Kidney epithelial cell (primary cell): ENCODE results near the gene SPATA2. TPM values are rescaled to one million over a fixed set of nuclear protein-coding genes. Genes with fewer than 3 reads are reported as not detected.

Experiments
- DNase-seq: peaks from one replicate; pipeline ENCODE4 v3.0.0-alpha.2; 2010; ENCODE audit warnings: low read depth
- H3K27me3 ChIP-seq: 2 replicates; pipeline ENCODE4 v1.6.0; 2011; ENCODE audit warnings: low read length; ENCODE audit not compliant: control insufficient read depth, insufficient read depth
- H3K36me3 ChIP-seq: 2 replicates; pipeline ENCODE4 v1.5.1; 2011; ENCODE audit warnings: low read length; ENCODE audit not compliant: control insufficient read depth, insufficient read depth
- H3K4me3 ChIP-seq: 2 replicates; pipeline ENCODE4 v1.5.1; 2011; ENCODE audit warnings: low read depth, mild to moderate bottlenecking, control low read depth, low read length
- total RNA-seq: library from RNA; depleted of rRNA; stranded (reverse); fragments of >200 nt; gene quantifications from 2 replicates; pipeline ENCODE4 v1.2.3, GENCODE V29; 2015
- TF ChIP-seq, protein P1 (sequence below): IDR thresholded peaks from 2 replicates; pipeline ENCODE4 v1.5.1; 2011; ENCODE audit warnings: mild to moderate bottlenecking, moderate library complexity, low read length, control low read depth, inconsistent platforms; ENCODE audit not compliant: insufficient read depth, poor library complexity, severe bottlenecking

Gene SPATA2
- total RNA-seq, 1 donor from 2014 or later, result 3.9 TPM

DNA sequence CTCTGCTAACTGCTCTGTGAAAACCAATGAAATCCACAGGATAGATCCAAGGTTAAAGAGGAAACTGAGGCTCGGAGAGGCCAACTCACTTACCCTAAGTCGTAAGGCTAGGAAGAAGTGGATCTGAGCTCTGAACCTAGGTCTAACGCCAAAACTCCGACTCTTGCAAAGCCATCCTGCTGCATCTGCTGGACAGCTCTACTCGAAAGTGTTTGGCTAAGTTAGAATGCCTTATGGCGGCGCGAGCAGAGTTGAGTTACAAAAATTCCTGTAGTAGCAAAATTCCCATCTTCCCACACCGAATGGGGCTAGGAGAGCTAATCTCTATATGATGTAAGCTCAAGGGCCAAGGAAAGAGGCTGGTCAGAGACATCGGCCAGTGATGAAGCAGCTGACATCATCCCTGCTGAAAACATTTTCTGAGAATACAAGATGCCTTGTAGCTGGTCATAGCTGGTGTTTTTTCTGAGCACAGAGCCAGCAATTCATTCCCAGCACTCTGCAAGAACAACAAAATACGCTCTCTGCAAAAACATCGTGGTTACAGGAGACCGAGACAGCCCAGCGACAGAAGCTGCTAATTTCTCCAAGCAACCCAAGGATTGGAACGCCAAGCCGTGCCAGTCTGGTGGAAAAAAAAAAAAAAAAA lies 1.8 kb downstream of the SPATA2 start:
- Histone ChIP-seq H3K36me3 (no peaks in the 10 kb centered on the region), H3K4me3 (no peak overlapping the region)
- DNase-seq, result no peak

DNA sequence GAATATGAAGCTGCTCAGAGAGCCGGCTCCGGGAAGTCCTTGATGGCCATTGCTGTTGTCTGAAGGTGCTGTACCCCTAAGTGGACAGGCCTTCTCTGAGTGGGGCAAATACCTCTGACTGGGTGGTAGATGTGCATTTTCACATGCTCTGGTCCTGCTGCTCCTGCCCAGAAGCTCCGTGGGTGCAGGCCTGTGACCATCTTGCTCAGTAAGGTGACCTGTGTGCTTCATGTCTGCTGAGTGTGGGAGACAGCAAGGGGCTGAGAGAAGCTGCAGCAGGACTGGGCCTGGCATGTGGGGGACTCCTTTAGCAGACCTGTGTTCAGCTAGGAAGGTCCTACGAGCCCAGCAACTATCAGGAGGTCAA lies 5.0 kb downstream of the SPATA2 start:
- TF ChIP-seq, protein P1, sequence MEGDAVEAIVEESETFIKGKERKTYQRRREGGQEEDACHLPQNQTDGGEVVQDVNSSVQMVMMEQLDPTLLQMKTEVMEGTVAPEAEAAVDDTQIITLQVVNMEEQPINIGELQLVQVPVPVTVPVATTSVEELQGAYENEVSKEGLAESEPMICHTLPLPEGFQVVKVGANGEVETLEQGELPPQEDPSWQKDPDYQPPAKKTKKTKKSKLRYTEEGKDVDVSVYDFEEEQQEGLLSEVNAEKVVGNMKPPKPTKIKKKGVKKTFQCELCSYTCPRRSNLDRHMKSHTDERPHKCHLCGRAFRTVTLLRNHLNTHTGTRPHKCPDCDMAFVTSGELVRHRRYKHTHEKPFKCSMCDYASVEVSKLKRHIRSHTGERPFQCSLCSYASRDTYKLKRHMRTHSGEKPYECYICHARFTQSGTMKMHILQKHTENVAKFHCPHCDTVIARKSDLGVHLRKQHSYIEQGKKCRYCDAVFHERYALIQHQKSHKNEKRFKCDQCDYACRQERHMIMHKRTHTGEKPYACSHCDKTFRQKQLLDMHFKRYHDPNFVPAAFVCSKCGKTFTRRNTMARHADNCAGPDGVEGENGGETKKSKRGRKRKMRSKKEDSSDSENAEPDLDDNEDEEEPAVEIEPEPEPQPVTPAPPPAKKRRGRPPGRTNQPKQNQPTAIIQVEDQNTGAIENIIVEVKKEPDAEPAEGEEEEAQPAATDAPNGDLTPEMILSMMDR, result no peak

More for the DNA sequence above, 1.8 kb downstream of the SPATA2 start:
- TF ChIP-seq, protein P1, result no peak
- H3K27me3 ChIP-seq, result no peaks in the 10 kb centered on the region

DNA sequence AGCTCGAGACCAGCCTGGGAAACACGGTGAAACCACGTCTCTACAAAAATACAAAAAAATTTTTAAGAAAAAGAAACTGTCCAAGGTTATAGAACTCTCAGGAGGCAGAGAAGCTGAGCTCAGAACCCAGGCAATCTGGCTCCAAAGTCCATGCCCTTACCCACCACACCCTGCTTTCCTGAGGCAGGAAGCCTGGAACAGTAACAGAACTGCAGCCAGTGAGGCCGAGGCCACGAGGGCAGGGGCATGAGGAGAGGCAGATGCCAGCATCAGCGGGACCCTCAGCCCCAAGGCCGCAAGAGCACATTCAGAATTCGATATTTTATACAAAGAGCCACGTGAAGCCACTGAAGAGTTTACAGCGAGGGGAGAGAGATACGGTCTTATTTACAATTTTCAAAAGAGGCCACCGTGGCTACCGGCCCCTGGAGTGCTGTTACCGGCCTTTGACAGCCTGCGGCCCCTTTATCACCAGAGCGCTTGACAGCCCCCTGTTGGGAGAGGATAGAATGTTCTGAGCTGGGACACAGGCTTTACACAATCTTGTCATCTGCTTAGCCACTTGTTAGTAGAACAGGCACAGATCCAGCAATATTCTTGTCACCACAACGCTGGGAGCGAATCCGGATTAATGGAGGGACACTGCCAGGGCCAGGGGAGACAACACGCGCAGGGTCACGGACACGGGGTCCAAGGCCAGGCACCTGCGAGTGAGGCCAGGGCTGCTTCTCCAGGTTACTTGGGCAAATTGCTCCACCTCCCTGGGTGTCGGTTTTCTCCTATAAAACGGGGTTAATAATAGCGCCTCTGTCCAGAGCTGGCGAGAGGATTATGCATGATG lies 5.6 kb downstream of the SPATA2 start:
- TF ChIP-seq, protein P1, result peak; percentile 28
- Histone ChIP-seq H3K27me3 (no peaks in the 10 kb centered on the region), H3K36me3 (peaks cover 1% of the 10 kb centered on the region), H3K4me3 (no peak overlapping the region)
- DNase-seq, result no peak

More for the DNA sequence above, 5.0 kb downstream of the SPATA2 start:
- Histone ChIP-seq H3K36me3 (peaks cover 1% of the 10 kb centered on the region), H3K4me3 (no peak overlapping the region), H3K27me3 (no peaks in the 10 kb centered on the region)
- DNase-seq, result no peak

DNA sequence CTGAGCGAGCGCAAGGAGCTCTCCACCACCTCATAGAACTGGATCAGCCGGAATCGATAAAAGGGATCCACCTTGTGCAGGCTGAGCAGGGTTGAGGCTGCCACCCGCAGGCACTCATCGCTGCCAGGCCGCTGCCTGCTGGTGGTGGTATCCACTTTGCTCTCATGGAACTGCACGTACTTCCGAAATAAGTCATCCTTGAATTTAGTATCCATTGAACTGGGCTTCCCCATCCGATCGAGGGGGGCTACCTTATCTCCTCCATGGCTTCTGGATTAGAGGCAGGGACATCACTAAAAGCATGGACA lies 7.1 kb downstream of the SPATA2 start:
- no peak for DNase-seq
- Histone ChIP-seq H3K4me3 (no peak overlapping the region), H3K36me3 (peaks cover 1% of the 10 kb centered on the region), H3K27me3 (no peaks in the 10 kb centered on the region)
- TF ChIP-seq, protein P1, result no peak

DNA sequence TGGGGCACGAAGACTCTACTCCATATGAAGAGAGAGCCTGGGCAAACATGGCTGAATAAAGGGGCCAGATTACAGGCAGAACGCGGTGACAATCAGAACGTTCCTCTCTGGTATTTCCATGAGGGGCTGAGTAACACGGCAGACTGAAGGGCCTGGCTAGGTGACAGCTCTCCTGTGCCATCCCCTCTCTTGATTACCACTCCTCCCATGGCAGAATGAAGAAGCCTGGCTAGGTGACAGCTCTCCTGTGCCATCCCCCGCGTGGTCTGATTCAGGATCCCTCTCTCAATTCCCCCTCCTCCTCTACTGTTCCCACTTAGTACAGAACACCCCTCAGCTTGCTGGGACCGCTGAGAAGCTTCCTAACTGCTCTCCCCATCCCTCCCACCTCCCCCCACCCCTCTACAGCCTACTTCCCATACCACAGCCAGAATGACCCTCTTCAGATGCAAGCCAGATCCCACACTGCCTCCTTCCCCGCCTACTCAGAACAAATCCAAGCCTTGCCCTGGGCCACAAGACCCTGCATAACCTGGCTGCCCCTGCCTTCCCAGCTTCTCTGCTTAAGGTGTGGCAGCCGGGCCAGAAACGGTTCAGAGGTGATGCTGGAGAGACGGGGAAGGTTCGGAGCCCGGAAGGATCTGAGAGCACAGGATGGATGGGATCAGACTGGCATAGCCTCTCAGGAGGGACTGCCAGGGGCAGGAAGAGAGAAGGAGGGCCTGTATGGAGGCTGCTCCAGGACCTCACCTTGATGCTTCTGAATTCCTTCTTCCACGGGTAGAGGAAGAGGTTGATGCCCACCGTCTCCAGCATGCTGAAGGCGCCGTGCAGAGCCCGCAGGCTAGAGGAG lies 7.7 kb downstream of the SPATA2 start:
- no peak for DNase-seq
- Histone ChIP-seq H3K27me3 (no peaks in the 10 kb centered on the region), H3K4me3 (no peak overlapping the region), H3K36me3 (peaks cover 1% of the 10 kb centered on the region)
- TF ChIP-seq, protein P1, result no peak
